NCI-H2171 (cell line): ENCODE data around the gene DELE1.
"Not testable (repeated sequence)": the region's sequence is repeated elsewhere in the genome, so short reads cannot be mapped to it uniquely, and the experiment has no call there.

Experiments used
- DNase-seq: peaks from one replicate; lab custom pipeline; 2025; lab: John Stamatoyannopoulos, UW

Gene DELE1

DNA sequence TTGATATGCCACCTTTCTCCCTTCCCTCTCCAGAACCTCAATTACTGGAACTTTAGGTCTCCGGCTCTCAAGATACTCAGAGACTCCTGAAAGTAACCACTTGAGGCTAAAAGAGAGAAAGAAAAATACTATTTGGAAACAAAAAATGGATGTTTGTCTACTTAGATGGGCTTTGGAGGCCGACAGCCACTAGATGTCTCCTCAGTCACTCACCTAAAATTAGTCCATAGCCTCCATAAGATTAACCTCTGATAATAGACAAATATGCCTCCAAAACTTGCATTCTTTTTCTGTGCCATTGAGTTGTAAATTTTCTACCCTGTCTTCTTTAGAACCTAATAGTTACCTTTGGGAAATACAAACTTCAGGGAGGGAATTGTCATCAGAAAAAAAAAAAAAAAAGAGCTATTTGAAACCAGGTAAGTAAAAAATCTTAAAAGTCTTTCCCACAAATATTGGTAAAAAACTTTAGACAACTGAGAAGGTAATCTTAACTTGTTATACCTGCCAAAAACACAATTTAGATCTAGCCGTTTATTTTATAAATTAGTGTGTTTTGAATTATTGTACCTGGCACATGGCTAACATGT is 34.3 kb upstream of the DELE1 start:
- DNase-seq, result no peak

GRCh38 chr5:141890429-141890828 is 33.2 kb upstream of the DELE1 start:
- not testable (repeated sequence) for DNase-seq

GRCh38 chr5:141897425-141897824 is 26.2 kb upstream of the DELE1 start:
- DNase-seq, result no peak

GRCh38 chr5:141898448-141899049 is 25.1 kb upstream of the DELE1 start:
- DNase-seq, result no peak

DNA sequence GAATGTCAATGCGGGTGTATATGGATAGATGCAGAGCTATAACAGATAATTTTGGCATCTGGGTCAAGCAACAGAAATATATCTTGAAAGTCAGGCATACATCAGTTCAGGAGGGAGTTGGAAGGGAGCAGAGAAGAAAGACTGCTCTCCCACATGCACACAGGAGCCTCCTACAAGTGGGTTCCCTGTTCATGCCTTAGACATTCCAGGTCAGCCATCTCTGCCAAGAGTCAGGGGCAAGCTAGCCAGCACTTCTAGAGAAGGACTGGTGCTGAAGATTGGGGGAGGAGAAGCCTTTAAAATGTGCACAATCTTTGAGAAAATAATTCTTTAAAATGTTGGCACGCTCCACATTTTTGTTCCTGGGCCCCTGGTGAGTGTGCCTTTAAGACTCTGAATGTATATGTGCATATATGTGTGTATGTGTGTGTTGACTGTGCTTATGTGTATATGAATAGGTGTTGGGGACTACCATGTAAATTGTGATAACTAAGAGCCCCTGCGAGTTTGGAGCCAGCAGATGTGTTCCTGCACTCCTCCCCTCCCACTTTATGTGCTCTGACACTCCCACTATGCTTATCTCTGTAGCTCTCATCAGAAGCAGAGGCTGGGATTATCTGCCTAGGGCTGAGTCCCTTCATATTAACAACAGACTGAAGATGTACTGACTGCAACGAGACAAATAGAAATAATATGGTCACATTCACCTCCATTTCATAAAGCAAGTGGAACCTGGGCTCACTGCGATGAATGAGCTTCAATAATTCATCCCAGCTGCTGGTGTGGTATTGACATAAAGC is 21.5 kb upstream of the DELE1 start:
- DNase-seq, result no peak

GRCh38 chr5:141903261-141903660 is 20.4 kb upstream of the DELE1 start:
- no peak for DNase-seq

GRCh38 chr5:141904551-141904950 is 19.1 kb upstream of the DELE1 start:
- no peak for DNase-seq

DNA sequence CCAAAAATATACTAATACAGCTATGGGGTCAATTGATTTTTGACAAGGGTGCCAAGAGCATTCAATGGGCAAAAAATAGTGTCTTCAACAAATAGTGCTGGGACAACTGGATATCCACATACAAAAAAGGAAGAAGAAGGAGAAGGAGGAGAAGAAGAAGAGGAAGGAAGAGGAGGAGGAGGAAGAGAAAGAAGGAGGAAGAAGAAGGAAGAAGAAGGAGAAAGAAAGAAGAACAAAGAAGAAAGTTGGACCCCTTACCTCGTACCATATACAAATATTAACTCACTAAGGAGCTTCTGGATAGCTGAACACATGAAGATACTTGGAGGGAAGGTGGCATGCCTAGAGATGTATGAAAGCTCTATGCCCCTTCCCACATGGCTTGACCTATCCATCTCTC is 17.2 kb upstream of the DELE1 start:
- no peak for DNase-seq

DNA sequence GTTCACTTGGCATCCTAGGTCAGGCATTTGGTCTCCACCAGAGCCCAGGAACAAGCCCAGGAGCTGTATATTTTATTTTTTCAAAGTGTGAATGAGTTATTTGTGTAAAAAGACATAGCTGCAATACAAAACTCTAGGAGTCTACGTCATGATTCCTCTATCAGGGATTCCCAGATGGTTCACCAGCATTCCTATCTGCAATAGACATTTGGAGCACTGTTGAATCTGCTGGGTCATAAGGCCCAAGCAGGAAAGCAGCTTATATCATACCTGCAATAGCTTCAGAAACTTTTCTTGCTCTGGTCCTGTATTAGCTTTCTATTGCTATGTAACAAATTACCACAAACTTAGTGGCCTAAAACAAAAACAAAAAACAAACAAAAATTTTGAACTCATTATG is 16.7 kb upstream of the DELE1 start:
- DNase-seq, result no peak

- DNase-seq, result no peak
Observed at GRCh38 chr5:141908796-141909195, 14.9 kb upstream of the DELE1 start.

DNA sequence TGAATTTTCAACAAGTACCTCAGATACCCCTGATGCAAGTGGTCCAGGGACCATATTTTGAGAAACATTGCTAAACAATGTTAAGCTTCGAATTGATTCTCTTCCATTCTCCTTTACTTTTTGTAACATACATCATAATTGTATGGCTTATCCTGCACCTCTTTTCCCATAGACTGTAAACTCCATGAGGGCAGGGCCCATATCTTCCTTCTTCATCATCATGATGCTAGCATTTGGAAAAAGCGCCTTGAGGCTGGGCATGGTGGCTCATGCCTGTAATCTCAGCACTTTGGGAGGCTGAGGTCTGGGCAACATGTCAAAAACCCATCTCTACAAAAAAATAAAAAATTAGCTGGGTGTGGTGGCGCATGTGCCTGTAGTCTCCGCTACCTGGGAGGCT is 14.5 kb upstream of the DELE1 start:
- DNase-seq, result no peak

DNA sequence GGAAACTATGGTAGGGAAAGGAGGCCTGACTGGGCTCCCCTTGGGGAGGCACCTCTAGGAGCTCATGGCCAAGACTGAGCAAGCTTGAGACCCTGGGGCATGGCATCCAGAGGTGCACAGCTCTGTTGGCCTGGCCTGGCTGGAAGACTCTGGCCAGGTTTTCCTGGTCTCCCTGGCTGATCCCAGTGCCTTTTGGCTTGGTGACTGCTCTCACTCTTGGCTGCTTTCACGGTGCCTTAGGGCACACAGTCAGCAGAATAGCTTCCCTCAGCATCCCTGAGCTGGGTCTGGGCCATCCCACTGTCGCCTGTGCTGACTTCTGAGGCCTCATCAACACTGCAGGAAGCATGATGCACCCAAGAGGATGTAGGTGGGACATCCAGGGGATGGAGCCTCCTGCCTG is 13.4 kb upstream of the DELE1 start:
- no peak for DNase-seq

DNA sequence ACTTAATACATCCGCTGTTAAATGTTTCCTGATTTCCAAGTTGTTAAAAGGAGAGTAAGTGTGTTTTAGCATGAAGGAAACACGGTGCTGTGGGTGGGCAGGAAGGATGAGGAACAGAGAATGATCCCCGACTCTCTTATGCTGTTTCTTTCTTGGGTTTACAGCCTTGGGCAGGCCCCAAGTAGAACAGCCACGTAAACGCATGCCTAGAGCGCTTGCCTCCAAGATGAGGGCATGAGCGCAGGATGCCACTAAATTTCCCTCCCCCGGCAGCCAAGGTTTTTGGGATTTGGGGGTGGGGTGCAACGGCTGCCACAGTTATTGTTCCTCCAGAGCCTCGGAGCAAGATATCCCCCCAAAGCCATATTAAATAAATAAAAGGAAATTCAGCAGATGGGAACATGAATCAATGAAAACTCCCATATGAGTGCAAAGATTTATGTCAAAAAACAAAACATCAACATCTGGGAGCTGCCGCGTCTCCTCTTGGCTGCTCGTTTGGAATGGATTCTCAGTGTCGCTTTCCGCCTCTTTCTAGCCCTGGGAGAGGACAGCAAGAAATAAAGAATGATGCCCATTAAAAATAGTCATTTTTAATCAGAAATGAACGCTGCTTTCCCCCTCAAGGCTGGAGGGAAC is 10.0 kb upstream of the DELE1 start:
- no peak for DNase-seq

DNA sequence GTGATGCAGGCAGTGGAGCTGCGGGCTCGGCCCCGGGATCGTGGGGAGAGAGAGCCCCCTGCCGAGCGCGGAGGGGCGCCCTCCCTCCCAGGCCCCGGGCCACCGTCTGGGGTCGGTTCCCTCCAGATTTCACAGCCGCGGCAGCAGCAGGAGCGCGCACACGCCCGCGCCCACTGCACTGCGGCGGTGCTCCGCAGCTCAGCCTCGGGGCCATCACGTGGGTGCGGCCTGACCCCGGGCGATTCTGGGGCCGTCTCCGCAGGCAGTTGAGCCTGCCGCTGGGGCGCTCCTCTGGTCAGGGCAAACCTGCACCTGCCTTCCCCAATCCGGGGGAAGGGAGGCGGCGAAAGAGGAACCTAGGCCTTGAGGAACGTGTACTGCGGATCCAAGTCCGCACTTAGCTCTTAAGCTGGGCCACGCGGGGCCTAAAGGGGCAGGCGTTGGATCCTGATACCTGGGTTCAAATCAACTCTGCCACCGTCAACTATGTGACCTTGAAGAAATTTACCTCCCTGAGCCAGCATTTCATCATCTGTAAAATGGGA is 9.4 kb upstream of the DELE1 start:
- no peak for DNase-seq

DNA sequence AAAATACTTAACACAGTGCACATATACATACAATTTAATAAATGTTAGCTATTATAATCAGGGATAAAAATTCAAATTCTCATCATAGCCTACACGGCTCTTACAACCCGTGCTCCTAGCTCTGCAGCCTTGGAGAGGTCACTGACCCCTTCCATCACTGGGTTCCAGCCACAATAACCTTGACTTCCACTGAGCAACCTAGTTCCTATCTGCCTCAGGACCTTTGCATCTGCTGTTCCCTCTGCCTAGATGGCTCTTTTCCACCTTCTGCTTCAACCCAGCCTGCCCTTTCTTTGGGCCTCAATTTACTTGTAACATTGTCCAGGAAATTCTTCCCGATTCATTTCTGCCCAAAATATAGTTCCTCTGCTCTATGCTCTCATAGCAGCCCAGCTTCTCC is 8.9 kb upstream of the DELE1 start:
- DNase-seq, result no peak

DNA sequence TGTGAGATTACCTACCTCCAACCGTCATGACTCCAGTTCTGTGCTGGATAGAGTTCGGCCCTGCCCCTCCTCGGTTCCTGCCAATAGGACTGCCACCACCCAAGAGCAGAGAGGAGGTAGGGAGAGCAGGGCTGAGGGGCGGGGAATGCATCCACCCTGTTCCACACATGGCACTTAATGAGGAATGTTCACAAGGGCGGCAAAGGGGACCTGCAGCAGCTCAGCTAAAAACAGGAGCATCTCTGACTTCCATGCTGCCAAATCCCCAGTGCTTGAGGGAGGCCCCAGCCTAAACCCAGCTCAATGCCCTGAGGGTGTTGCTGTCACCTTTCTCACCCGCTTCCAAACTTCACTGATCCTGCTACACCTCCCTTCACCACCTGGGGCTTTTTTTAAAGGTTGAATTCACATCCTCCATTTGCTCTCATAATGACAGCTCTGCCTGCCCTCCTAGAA is 7.8 kb upstream of the DELE1 start:
- DNase-seq, result no peak

- DNase-seq, result no peak
Observed at GRCh38 chr5:141916522-141916921, 7.1 kb upstream of the DELE1 start.

- no peak for DNase-seq
Observed at GRCh38 chr5:141917760-141918159, 5.9 kb upstream of the DELE1 start.

GRCh38 chr5:141919218-141920119 is 4.2 kb upstream of the DELE1 start:
- DNase-seq, result no peak

GRCh38 chr5:141920771-141921170 is 2.9 kb upstream of the DELE1 start:
- DNase-seq, result no peak

DNA sequence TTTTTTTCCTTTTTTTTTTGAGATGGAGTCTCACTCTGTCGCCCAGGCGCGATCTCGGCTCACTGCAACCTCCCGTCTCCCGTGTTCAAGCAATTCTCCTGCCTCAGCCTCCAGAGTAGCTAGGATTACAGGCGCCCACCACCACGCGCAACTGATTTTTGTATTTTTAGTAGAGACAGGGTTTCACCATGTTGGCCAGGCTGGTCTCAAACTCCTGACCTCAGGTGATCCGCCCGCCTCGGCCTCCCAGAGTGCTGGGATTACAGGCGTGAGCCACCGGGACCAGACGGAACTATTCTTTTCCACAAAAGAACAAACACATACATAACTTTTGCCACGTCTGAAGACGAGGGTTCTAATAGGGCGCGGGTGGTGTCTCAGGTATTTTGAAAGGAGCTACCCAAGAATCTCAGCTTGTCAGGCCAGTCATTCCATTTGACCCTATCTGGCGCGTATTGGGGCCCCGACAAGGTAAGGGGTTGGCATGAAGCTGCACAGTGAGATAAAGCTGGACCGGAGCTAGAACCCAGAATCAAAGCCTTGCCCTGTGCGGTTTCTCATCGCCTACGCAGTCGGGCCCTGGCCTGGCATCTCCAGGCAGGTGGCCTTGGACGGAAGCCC is 734 bp upstream of the DELE1 start:
- not testable (repeated sequence) for DNase-seq
